H1 (cell line): ENCODE results near the gene RSAD2. TPM values are rescaled to one million over a fixed set of nuclear protein-coding genes. Genes with fewer than 3 reads are reported as not detected.

Experiments
- CTCF ChIA-PET: fragments of 300-600 bp; sonication (Branson Sonifier 250); formaldehyde crosslinking; loops from one replicate; lab custom pipeline; 2021; ENCODE audit not compliant: partially characterized antibody; lab: Charles Lee
- POLR2A ChIA-PET: fragments of 300-600 bp; sonication (Branson Sonifier 250); formaldehyde crosslinking; loops from one replicate; lab custom pipeline; 2021; ENCODE audit warnings: inconsistent platforms; ENCODE audit not compliant: partially characterized antibody; lab: Charles Lee
- DNase-seq, 2 experiments: peaks; one replicate each; pipeline versions ENCODE4 v3.0.0 to v3.0.0-alpha.2; 2010 to 2022; ENCODE audit warnings: low spot score in 2 of 2, low read depth in 1 of 2, mixed read lengths in 1 of 2
- FAIRE-seq: peaks from 2 replicates; lab custom pipeline; 2011; peaks lifted over from hg19 to GRCh38; lab: Jason Lieb, UNC
- H2AFZ ChIP-seq: 2 replicates; pipeline ENCODE4 v1.8.1; 2012; ENCODE audit warnings: low read length, inconsistent platforms
- H2AK5ac ChIP-seq: 2 replicates; pipeline ENCODE4 v1.6.1; 2013; ENCODE audit warnings: low read depth, low read length
- H2BK120ac ChIP-seq: replicated peaks from 2 replicates; pipeline ENCODE3; 2013; ENCODE audit warnings: low read depth, low read length, inconsistent platforms
- H2BK12ac ChIP-seq: 2 replicates; pipeline ENCODE4 v1.6.1; 2013; ENCODE audit warnings: low read depth, low read length
- H2BK15ac ChIP-seq: 2 replicates; pipeline ENCODE4 v1.6.1; 2013; ENCODE audit warnings: low read length
- H2BK20ac ChIP-seq: 2 replicates; pipeline ENCODE4 v1.6.1; 2013; ENCODE audit warnings: low read length
- H2BK5ac ChIP-seq: 2 replicates; pipeline ENCODE4 v1.6.1; 2013; ENCODE audit warnings: low read depth, low read length
- H3K14ac ChIP-seq: 2 replicates; pipeline ENCODE4 v1.6.1; 2013; ENCODE audit warnings: inconsistent platforms; ENCODE audit not compliant: insufficient read length
- H3K18ac ChIP-seq: 2 replicates; pipeline ENCODE4 v1.6.1; 2013; ENCODE audit warnings: low read length; ENCODE audit errors: extremely low read depth
- H3K23ac ChIP-seq: 2 replicates; pipeline ENCODE4 v1.6.1; 2013; ENCODE audit warnings: inconsistent platforms; ENCODE audit not compliant: insufficient read length
- H3K23me2 ChIP-seq: 2 replicates; pipeline ENCODE4 v1.6.1; 2013; ENCODE audit warnings: low read depth, low read length
- H3K27ac ChIP-seq: 2 replicates; pipeline ENCODE4 v1.6.1; 2011; ENCODE audit warnings: low read depth, low read length, inconsistent platforms
- H3K27me3 ChIP-seq, 4 experiments: replicated peaks in 1 of 4; 1 replicate in 1 of 4; 2 replicates in 3 of 4; pipeline versions ENCODE4 v1.6.1 to v1.8.1; 2011 to 2013; ENCODE audit warnings: low read length in 3 of 4, mild to moderate bottlenecking in 3 of 4, inconsistent platforms in 2 of 4, mixed read lengths in 2 of 4, moderate library complexity in 1 of 4; ENCODE audit not compliant: control insufficient read depth in 3 of 4, insufficient read depth in 3 of 4; ENCODE audit errors: extremely low read depth in 1 of 4
- H3K36me3 ChIP-seq, 4 experiments: 2 replicates each; pipeline versions ENCODE4 v1.6.1 to v1.8.1; 2011 to 2013; ENCODE audit warnings: mild to moderate bottlenecking in 4 of 4, low read length in 3 of 4, moderate library complexity in 2 of 4, control low read depth in 1 of 4, inconsistent platforms in 1 of 4; ENCODE audit not compliant: insufficient read depth in 4 of 4, control insufficient read depth in 2 of 4
- H3K4ac ChIP-seq: replicated peaks from 2 replicates; pipeline ENCODE3; 2013; ENCODE audit warnings: low read length, low read depth, mixed read lengths, inconsistent platforms; ENCODE audit not compliant: insufficient read length
- H3K4me1 ChIP-seq, 4 experiments: replicated peaks in 1 of 4; 1 replicate in 1 of 4; 2 replicates in 3 of 4; pipeline versions ENCODE4 v1.6.1 to v1.8.1; 2011 to 2013; ENCODE audit warnings: low read length in 3 of 4, inconsistent platforms in 2 of 4, mixed read lengths in 1 of 4; ENCODE audit not compliant: insufficient read depth in 4 of 4, control insufficient read depth in 3 of 4
- H3K4me2 ChIP-seq, 2 experiments: 2 replicates each; pipeline versions ENCODE4 v1.6.1 to v1.8.1; 2011 to 2013; ENCODE audit warnings: low read depth in 2 of 2, low read length in 2 of 2, control low read depth in 1 of 2, inconsistent platforms in 1 of 2, mild to moderate bottlenecking in 1 of 2; ENCODE audit not compliant: insufficient read depth in 1 of 2
- H3K4me3 ChIP-seq, 4 experiments: fragments of 200-600, 300-600 bp in 1 of 4; sonication (generic), shearing (Covaris generic), sonication (Bioruptor Twin) in 1 of 4; 2 replicates each; pipeline versions ENCODE4 v1.5.1 to v1.8.1; 2011 to 2016; ENCODE audit warnings: low read length in 4 of 4, low read depth in 3 of 4, control low read depth in 2 of 4, inconsistent platforms in 2 of 4, mild to moderate bottlenecking in 2 of 4, mixed read lengths in 1 of 4, moderate library complexity in 1 of 4; ENCODE audit not compliant: insufficient read depth in 2 of 4; ENCODE audit errors: extremely low read depth in 1 of 4
- H3K56ac ChIP-seq: replicated peaks from 2 replicates; pipeline ENCODE3; 2013; ENCODE audit warnings: low read depth, mild to moderate bottlenecking, mixed read lengths, low read length, inconsistent platforms; ENCODE audit not compliant: insufficient read length
- H3K79me1 ChIP-seq: 2 replicates; pipeline ENCODE4 v1.6.1; 2013; ENCODE audit warnings: low read depth, low read length, control low read depth
- H3K79me2 ChIP-seq, 2 experiments: 2 replicates each; pipeline versions ENCODE4 v1.6.1 to v1.8.1; 2012 to 2013; ENCODE audit warnings: low read length in 2 of 2, mild to moderate bottlenecking in 2 of 2, inconsistent platforms in 1 of 2; ENCODE audit not compliant: insufficient read depth in 2 of 2, control insufficient read depth in 1 of 2
- H3K9ac ChIP-seq, 4 experiments: replicated peaks in 1 of 4; 1 replicate in 1 of 4; 2 replicates in 3 of 4; pipeline versions ENCODE4 v1.6.1 to v1.8.1; 2011 to 2013; ENCODE audit warnings: low read depth in 3 of 4, low read length in 3 of 4, control low read depth in 2 of 4, mild to moderate bottlenecking in 2 of 4, moderate library complexity in 2 of 4, inconsistent platforms in 1 of 4; ENCODE audit errors: extremely low read depth in 1 of 4
- H3K9me3 ChIP-seq, 2 experiments: 2 replicates each; pipeline versions ENCODE4 v1.6.1 to v1.8.1; 2012 to 2013; ENCODE audit warnings: mild to moderate bottlenecking in 2 of 2, moderate library complexity in 2 of 2, control low read depth in 1 of 2, inconsistent platforms in 1 of 2, low read depth in 1 of 2, low read length in 1 of 2, mixed read lengths in 1 of 2; ENCODE audit not compliant: insufficient read depth in 2 of 2
- H4K20me1 ChIP-seq, 2 experiments: replicated peaks in 1 of 2; 2 replicates each; pipeline versions ENCODE3 to v1.8.1; 2011 to 2013; ENCODE audit warnings: inconsistent platforms in 2 of 2, low read length in 2 of 2, mild to moderate bottlenecking in 1 of 2; ENCODE audit not compliant: insufficient read depth in 2 of 2, control insufficient read depth in 1 of 2
- H4K5ac ChIP-seq: 2 replicates; pipeline ENCODE4 v1.6.1; 2013; ENCODE audit warnings: low read length, low read depth, mixed read lengths, inconsistent platforms; ENCODE audit not compliant: insufficient read length
- H4K8ac ChIP-seq: 2 replicates; pipeline ENCODE4 v1.8.0; 2013; ENCODE audit warnings: mild to moderate bottlenecking, moderate library complexity, low read length, inconsistent platforms; ENCODE audit not compliant: insufficient read depth; ENCODE audit errors: extremely low read depth
- H4K91ac ChIP-seq: replicated peaks from 2 replicates; pipeline ENCODE3; 2013; ENCODE audit warnings: low read length, mixed read lengths, inconsistent platforms; ENCODE audit not compliant: insufficient read length
- BCL11A ChIP-seq, 2 experiments: IDR thresholded peaks; one replicate each; pipeline ENCODE4 v1.6.1; 2011; ENCODE audit warnings: low read depth in 2 of 2, low read length in 2 of 2, mild to moderate bottlenecking in 2 of 2
- CTCF ChIP-seq, 3 experiments: IDR thresholded peaks; 1 replicate in 2 of 3; 2 replicates in 1 of 3; pipeline versions ENCODE4 v1.5.1 to v1.6.1; 2011; ENCODE audit warnings: low read length in 3 of 3, mild to moderate bottlenecking in 3 of 3, inconsistent platforms in 2 of 3, low read depth in 1 of 3, moderate library complexity in 1 of 3; ENCODE audit not compliant: insufficient read depth in 1 of 3; ENCODE audit errors: control extremely low read depth in 1 of 3
- EZH2 ChIP-seq: fragments of 200-600 bp; sonication (generic); IDR thresholded peaks from 2 replicates; pipeline ENCODE4 v1.7.1; 2012; ENCODE audit warnings: low read depth, mild to moderate bottlenecking, moderate library complexity, low read length, inconsistent platforms; ENCODE audit not compliant: severe bottlenecking
- GABPA ChIP-seq: IDR thresholded peaks from 2 replicates; pipeline ENCODE4 v1.6.1; 2011; ENCODE audit warnings: mild to moderate bottlenecking, low read length, moderate library complexity, borderline replicate concordance; ENCODE audit not compliant: insufficient read depth
- MAFK ChIP-seq: IDR thresholded peaks from 2 replicates; pipeline ENCODE4 v1.6.1; 2012; ENCODE audit warnings: low read depth, mild to moderate bottlenecking, improper control_type of control experiment, low read length
- MAX ChIP-seq: IDR thresholded peaks from 2 replicates; pipeline ENCODE4 v1.6.1; 2012; ENCODE audit warnings: inconsistent platforms
- RNF2 ChIP-seq: fragments of 200-900, 300-1000 bp; sonication (generic); IDR thresholded peaks from 2 replicates; pipeline ENCODE4 v1.7.1; 2016; ENCODE audit warnings: borderline replicate concordance, low read depth, mild to moderate bottlenecking, antibody characterized with exemption, low read length; ENCODE audit not compliant: poor library complexity, severe bottlenecking; ENCODE audit errors: missing control alignments
- SIX5 ChIP-seq: IDR thresholded peaks from 2 replicates; pipeline ENCODE4 v1.6.1; 2011; ENCODE audit warnings: mild to moderate bottlenecking, low read depth, low read length
- SP1 ChIP-seq: IDR thresholded peaks from 2 replicates; pipeline ENCODE4 v1.6.1; 2011; ENCODE audit warnings: low read depth, low read length
- WGBS, 2 experiments: shearing (Covaris generic) in 1 of 2; methylation state at CpG; one replicate each; pipeline versions ENCODE4 v1.1.6 to v1.1.7; 2013 to 2015; ENCODE audit warnings: low lambda C conversion rate in 2 of 2, mixed read lengths in 2 of 2, inconsistent platforms in 1 of 2, low coverage in 1 of 2, missing lambda C conversion rate in 1 of 2; ENCODE audit not compliant: insufficient replicate concordance in 2 of 2, insufficient coverage in 1 of 2, insufficient read length in 1 of 2; ENCODE audit errors: extremely low coverage in 1 of 2, missing lambda C conversion rate in 1 of 2; 5-methylcytosine and 5-hydroxymethylcytosine counted together
- polyA plus RNA-seq, 7 experiments: library from polyadenylated mRNA; depleted of rRNA in 3 of 7; stranded (reverse) in 5 of 7; unstranded in 2 of 7; fragments of >200 nt in 5 of 7; fragments of 200-250 nt in 2 of 7; gene quantifications; 1 replicate in 5 of 7; 2 replicates in 1 of 7; 4 replicates in 1 of 7; pipeline versions ENCODE4 v1.2.1 to v1.2.3, GENCODE V29; 2011 to 2013; ENCODE audit warnings: missing spikeins in 2 of 7, mixed read lengths in 2 of 7
- total RNA-seq: library from RNA; stranded (reverse); fragmentation: NEBNext Ultra II Directional; extraction: Animal tissue kit (Norgen Biotek cat#: 25700); gene quantifications from 2 replicates; pipeline ENCODE4 v1.2.1, GENCODE V29; 2021

The RSAD2 gene
- total and polyA plus RNA-seq, 2 of the 8 experiments (the other 6 are each of a cell fraction or from before 2014, with no cell fraction given) = not detected

GRCh38 chr2:6831229-6831628 lies 46.3 kb upstream of the RSAD2 start:
- H3K9ac ChIP-seq = no peak overlapping the region
- H3K4me3 ChIP-seq = no peak overlapping the region
- TF ChIP-seq EZH2 (no peak), SP1 (no peak), MAFK (no peak), SIX5 (no peak), GABPA (no peak), BCL11A (IDR thresholded peaks at IDR 0.05; ENCODE audit: low read depth in 2 of 2, low read length in 2 of 2) (no peak), MAX (no peak), CTCF (IDR thresholded peaks at IDR 0.05; ENCODE audit: control extremely low read depth in 1 of 3, insufficient read depth in 1 of 3, low read depth in 1 of 3, low read length in 3 of 3) (no peak), RNF2 (no peak)
- TF ChIP-seq, all 59 proteins: peak for 0
- H2BK120ac ChIP-seq = no peak overlapping the region
- no peaks in the 10 kb centered on the region for H3K79me2 ChIP-seq
- POLR2A ChIA-PET = no interaction called here
- H4K5ac ChIP-seq = no peak overlapping the region
- no peak overlapping the region for H2AK5ac ChIP-seq
- no peaks in the 10 kb centered on the region for H4K20me1 ChIP-seq
- H3K27ac ChIP-seq = no peak overlapping the region
- H3K9me3 ChIP-seq = peaks cover 15 to 17% of the 10 kb centered on the region in 2 experiments; a peak in 3 of 4 replicates
- DNase-seq = no peak
- no peaks in the 10 kb centered on the region for H3K79me1 ChIP-seq
- FAIRE-seq = no peak
- no peak overlapping the region for H2BK5ac ChIP-seq
- no peak overlapping the region for H2BK15ac ChIP-seq
- no peak overlapping the region for H2BK20ac ChIP-seq
- CTCF ChIA-PET = interaction anchor here (0.7 to 1.7 kb wide), 3 partner anchors 40 to 214 kb away, joined by 3 to 4 read pairs (median 3); no protein-coding TSS in a partner anchor
- no peak overlapping the region for H3K4me2 ChIP-seq
- H3K36me3 ChIP-seq = no peaks in the 10 kb centered on the region; a peak in 1 of 8 replicates
- H3K14ac ChIP-seq = no peak overlapping the region
- no peak overlapping the region for H3K4ac ChIP-seq
- H3K27me3 ChIP-seq = no peaks in the 10 kb centered on the region
- H3K23me2 ChIP-seq = no peaks in the 10 kb centered on the region
- H3K18ac ChIP-seq = no peak overlapping the region
- H2AFZ ChIP-seq = no peak overlapping the region
- no peak overlapping the region for H2BK12ac ChIP-seq
- H3K4me1 ChIP-seq = no peaks in the 10 kb centered on the region
- H3K23ac ChIP-seq = no peak overlapping the region
- H4K8ac ChIP-seq = no peak overlapping the region
- WGBS, 2 experiments = 78% methylated on average over 1 of the region's 1 CpG; no CpG with 5 or more reads in 1 of the 2 experiments
- no peak overlapping the region for H4K91ac ChIP-seq
- no peak overlapping the region for H3K56ac ChIP-seq
